ENCODE results near the gene SMTN.

- no peak for TF ChIP-seq POLR2A (IDR thresholded peaks at IDR 0.05)
- TF ChIP-seq CTCF (IDR thresholded peaks at IDR 0.05): no peak
Observed at GRCh38 chr22:31120642-31121041, 39.5 kb downstream of the SMTN start.
